Activated naive CD8-positive, alpha-beta T cell (primary cell): ENCODE data around the gene MDH2.
A peak's percentile ranks its signal among the peaks of the same experiment; 100 is the strongest.
"Not testable (repeated sequence)": the region's sequence is repeated elsewhere in the genome, so short reads cannot be mapped to it uniquely, and the experiment has no call there.

Source experiments
- H3K27ac Mint-ChIP-seq: one replicate; pipeline ENCODE4 v1.8.0; 2021; ENCODE audit warnings: mixed read lengths
- H3K27me3 Mint-ChIP-seq: one replicate; pipeline ENCODE4 v1.8.0; 2021; ENCODE audit warnings: mixed read lengths
- H3K36me3 Mint-ChIP-seq: one replicate; pipeline ENCODE4 v1.8.0; 2021; ENCODE audit warnings: mixed read lengths
- H3K4me1 Mint-ChIP-seq: one replicate; pipeline ENCODE4 v1.8.0; 2021; ENCODE audit warnings: low read depth, mixed read lengths
- H3K4me3 Mint-ChIP-seq: one replicate; pipeline ENCODE4 v1.8.0; 2021; ENCODE audit warnings: mild to moderate bottlenecking, mixed read lengths
- H3K9me3 Mint-ChIP-seq: one replicate; pipeline ENCODE4 v1.8.0; 2021; ENCODE audit warnings: low read depth, mixed read lengths

Gene MDH2

GRCh38 chr7:76023002-76023401 lies 24.9 kb upstream of the MDH2 start:
- H3K4me3 Mint-ChIP-seq, result no peak overlapping the region
- H3K27ac Mint-ChIP-seq, result no peak overlapping the region
- H3K9me3 Mint-ChIP-seq, result no peaks in the 10 kb centered on the region
- peaks cover 21% of the 10 kb centered on the region for H3K36me3 Mint-ChIP-seq
- no peaks in the 10 kb centered on the region for H3K27me3 Mint-ChIP-seq
- peaks cover 9% of the 10 kb centered on the region for H3K4me1 Mint-ChIP-seq

DNA sequence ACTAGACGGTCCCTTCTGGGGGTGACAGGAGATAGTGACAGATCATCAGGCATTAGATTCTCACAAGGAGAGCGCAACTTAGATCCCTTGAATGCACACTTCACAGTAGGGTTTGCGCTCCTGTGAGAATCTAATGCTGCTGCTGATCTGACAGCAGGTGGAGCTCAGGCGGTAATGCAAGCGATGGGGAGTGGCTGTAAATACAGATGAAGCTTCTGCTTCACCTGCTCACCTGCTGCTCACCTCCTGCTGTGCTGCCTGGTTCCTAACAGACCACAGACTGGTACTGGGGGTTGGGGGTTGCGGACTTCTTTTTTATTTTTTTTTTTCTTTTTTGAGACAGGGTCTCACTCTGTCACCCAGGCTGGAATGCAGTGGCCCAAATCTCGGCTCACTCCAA lies 18.2 kb upstream of the MDH2 start:
- not testable (repeated sequence) for H3K27me3 Mint-ChIP-seq, H3K9me3 Mint-ChIP-seq, H3K36me3 Mint-ChIP-seq, H3K4me1 Mint-ChIP-seq, H3K27ac Mint-ChIP-seq, H3K4me3 Mint-ChIP-seq

DNA sequence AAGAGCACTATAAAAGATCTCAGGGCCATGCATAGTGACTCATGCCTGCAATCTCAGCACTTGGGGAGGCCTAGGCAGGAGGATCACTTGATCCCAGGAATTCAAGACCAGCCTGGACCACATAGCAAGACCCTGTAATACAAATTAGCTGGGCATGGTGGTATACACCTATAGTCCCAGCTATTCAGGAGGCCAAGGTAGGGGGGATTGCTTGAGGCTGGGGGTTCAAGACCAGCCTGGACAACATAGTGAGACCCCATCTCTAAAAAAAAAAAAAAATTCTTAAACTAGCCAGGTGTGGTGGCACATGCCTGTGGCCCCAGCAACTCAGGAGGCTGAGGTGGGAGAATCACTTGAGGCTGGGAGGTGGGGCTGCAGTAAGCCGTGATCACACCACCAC lies 15.9 kb upstream of the MDH2 start:
- H3K27me3 Mint-ChIP-seq, result no peaks in the 10 kb centered on the region
- peaks cover 3% of the 10 kb centered on the region for H3K4me1 Mint-ChIP-seq
- H3K9me3 Mint-ChIP-seq, result no peaks in the 10 kb centered on the region
- no peak overlapping the region for H3K27ac Mint-ChIP-seq
- peaks cover 7% of the 10 kb centered on the region for H3K36me3 Mint-ChIP-seq
- no peak overlapping the region for H3K4me3 Mint-ChIP-seq

DNA sequence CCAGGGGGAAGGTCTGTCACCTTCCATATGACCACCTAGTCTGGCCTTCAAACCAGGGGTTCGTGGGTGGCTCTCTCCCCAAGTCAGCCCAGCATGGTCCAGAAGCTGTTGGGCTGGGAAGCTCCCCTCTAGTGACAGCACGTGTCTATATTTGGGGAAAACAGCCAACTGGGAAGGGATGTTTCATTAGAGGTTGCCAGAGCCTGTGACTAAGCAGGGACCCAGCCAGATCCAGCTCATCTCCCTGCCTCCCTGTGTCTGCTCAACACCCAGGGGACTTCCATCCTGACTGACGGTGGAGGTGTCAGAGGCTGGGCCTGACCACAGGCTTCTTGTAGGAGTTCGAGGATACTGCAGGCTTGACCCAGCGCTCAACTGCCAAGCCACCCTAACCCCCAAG lies 10.6 kb upstream of the MDH2 start:
- Mint-ChIP-seq H3K36me3 (peaks cover 2% of the 10 kb centered on the region), H3K27ac (no peak overlapping the region), H3K9me3 (no peaks in the 10 kb centered on the region), H3K27me3 (no peaks in the 10 kb centered on the region), H3K4me3 (no peak overlapping the region), H3K4me1 (peaks cover 10% of the 10 kb centered on the region)

GRCh38 chr7:76040126-76040525 lies 7.8 kb upstream of the MDH2 start:
- H3K4me1 Mint-ChIP-seq, result peaks cover 16% of the 10 kb centered on the region
- no peak overlapping the region for H3K4me3 Mint-ChIP-seq
- no peaks in the 10 kb centered on the region for H3K27me3 Mint-ChIP-seq
- no peak overlapping the region for H3K27ac Mint-ChIP-seq
- H3K36me3 Mint-ChIP-seq, result no peaks in the 10 kb centered on the region
- no peaks in the 10 kb centered on the region for H3K9me3 Mint-ChIP-seq

DNA sequence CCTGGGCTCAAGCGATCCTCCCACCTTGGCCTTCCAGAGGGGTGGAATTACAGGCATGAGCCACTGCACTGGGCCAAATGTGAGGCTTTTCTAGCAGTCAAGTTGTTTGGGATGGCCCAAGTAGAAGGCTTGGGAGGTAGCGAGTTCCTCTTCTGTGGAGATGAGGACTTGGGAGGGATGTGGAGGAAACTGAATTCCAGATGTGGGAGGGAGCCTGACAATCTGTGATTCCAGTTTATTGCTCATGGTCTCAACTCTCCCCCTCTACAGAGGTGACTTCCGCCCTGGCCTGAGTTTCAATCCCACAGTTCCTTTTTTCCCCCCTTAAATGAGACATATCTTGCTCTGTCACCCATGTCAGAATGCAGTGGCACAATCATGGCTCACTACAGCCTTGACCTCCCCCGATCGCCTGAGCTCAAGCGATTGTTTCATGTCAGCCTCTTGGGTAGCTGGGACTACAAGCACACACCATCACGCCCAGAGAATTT lies 3.5 kb upstream of the MDH2 start:
- no peak overlapping the region for H3K4me3 Mint-ChIP-seq
- no peak overlapping the region for H3K27ac Mint-ChIP-seq
- no peaks in the 10 kb centered on the region for H3K27me3 Mint-ChIP-seq
- H3K4me1 Mint-ChIP-seq, result peaks cover 32% of the 10 kb centered on the region
- H3K9me3 Mint-ChIP-seq, result no peaks in the 10 kb centered on the region
- peaks cover 6% of the 10 kb centered on the region for H3K36me3 Mint-ChIP-seq

DNA sequence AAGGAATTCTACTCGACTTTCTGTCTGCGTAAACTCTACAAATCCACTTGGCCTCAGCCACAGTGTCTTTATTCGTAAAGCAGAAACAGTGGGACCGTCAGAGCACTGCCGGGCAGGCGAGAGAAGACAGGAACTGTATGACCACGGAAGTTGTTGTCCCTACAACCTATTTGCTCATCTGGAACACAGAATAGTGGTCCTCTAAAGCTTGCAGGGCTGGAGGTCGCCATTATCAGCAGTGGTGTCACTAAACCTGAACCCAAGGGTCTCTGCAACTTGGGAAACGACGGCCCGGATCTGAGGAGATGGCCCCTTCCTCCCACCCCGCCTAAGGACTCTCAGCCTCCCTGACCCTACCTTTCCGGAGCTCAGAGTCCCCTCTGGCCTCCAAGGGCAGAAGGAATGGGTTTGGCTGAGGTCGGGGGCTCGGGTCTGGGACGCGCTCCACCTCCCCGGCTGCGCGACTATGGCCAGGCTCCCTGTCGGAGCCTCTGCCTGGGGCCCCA lies 548 bp upstream of the MDH2 start:
- peaks cover 47% of the 10 kb centered on the region for H3K4me1 Mint-ChIP-seq
- no peaks in the 10 kb centered on the region for H3K27me3 Mint-ChIP-seq
- H3K4me3 Mint-ChIP-seq, result peak overlapping the region; percentile 99
- H3K27ac Mint-ChIP-seq, result peak overlapping the region; percentile 97
- no peaks in the 10 kb centered on the region for H3K9me3 Mint-ChIP-seq
- peaks cover 15% of the 10 kb centered on the region for H3K36me3 Mint-ChIP-seq

DNA sequence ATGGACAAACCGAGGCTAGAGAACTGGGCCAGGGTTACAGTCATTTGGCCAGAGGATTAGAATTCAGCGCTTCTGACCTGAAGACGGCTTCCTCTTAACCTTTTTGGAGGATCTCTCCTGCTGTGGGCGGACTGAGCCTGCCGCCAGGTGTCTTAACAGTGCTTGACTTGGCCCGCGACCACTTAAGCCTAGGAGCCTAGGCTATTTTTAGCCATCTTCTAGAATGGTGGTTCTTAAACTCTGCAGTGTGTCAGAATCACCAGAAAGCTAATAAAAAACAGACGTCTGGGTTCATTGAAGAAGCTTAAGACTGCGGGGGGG lies 722 bp downstream of the MDH2 start:
- peaks cover 15% of the 10 kb centered on the region for H3K36me3 Mint-ChIP-seq
- H3K27me3 Mint-ChIP-seq, result no peaks in the 10 kb centered on the region
- no peaks in the 10 kb centered on the region for H3K9me3 Mint-ChIP-seq
- H3K27ac Mint-ChIP-seq, result peak overlapping the region; percentile 98
- H3K4me1 Mint-ChIP-seq, result peaks cover 49% of the 10 kb centered on the region
- peak overlapping the region; percentile 99 for H3K4me3 Mint-ChIP-seq

DNA sequence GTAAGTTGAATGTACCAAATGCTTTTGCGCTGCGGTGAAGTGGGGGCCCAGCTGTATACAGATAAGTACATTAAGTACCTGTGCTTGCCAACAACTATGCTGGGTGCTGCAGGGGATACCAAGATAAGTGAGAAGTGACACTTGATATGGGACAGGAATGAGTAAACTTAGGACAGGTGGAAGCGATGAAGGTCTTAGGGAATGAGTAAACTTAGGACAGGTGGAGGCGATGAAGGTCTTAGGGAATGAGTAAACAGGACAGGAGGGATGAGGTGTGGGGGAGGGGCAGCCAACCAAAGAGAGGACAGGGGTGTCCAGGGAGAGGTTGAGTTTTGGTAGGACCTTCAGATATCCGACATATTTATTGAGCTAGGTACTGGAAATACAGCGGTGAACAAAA lies 1.4 kb downstream of the MDH2 start:
- Mint-ChIP-seq H3K27ac (peak overlapping the region; percentile 98), H3K4me1 (peaks cover 48% of the 10 kb centered on the region), H3K36me3 (peaks cover 15% of the 10 kb centered on the region), H3K9me3 (no peaks in the 10 kb centered on the region), H3K4me3 (peak overlapping the region; percentile 99), H3K27me3 (no peaks in the 10 kb centered on the region)

DNA sequence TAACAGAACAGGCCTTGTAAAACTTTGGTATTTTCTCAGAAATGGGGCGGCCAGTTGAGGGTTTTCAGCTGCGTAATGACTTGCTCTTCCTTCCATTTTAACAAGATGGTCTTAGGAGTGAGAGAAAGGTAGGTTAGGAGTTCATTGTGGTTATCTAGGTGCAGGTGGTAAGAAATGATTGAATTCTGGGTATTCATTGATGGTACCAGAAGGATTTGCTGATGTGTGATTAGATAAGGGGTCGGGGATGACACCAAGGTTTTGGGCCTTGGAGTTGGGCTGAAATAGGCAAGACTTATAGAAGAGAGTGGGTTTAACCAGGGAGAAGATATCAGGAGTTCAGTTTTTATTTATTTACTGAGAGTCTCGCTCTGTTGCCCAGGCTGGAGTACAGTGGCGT lies 2.6 kb downstream of the MDH2 start:
- peaks cover 15% of the 10 kb centered on the region for H3K36me3 Mint-ChIP-seq
- H3K27ac Mint-ChIP-seq, result peak overlapping the region; percentile 80
- H3K4me1 Mint-ChIP-seq, result peaks cover 39% of the 10 kb centered on the region
- H3K9me3 Mint-ChIP-seq, result no peaks in the 10 kb centered on the region
- no peaks in the 10 kb centered on the region for H3K27me3 Mint-ChIP-seq
- peak overlapping the region; percentile 99 for H3K4me3 Mint-ChIP-seq

DNA sequence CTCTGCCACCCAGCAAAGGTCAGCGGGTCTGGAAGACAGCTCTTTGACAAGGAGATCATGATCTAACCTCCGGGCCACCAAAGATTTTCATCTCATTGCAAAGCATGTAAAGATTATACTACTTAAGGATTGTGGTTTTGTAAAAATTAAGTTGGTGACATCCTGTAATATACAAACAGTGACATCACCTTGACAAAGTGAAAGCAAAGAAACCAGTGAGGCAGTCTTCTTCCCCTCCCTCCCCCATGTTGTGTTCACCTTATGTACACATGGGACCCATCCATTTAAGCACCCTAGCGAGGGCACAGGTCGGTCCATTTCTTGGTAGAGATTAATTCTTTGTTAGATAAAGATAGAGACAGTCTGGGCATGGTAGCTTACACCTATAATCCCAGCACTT lies 3.9 kb downstream of the MDH2 start:
- Mint-ChIP-seq H3K4me1 (peaks cover 33% of the 10 kb centered on the region), H3K4me3 (no peak overlapping the region), H3K27me3 (no peaks in the 10 kb centered on the region), H3K36me3 (peaks cover 15% of the 10 kb centered on the region), H3K27ac (peak overlapping the region; percentile 61), H3K9me3 (no peaks in the 10 kb centered on the region)

- H3K4me1 Mint-ChIP-seq, result peaks cover 33% of the 10 kb centered on the region
Measured at GRCh38 chr7:76052681-76053080, 4.8 kb downstream of the MDH2 start.

DNA sequence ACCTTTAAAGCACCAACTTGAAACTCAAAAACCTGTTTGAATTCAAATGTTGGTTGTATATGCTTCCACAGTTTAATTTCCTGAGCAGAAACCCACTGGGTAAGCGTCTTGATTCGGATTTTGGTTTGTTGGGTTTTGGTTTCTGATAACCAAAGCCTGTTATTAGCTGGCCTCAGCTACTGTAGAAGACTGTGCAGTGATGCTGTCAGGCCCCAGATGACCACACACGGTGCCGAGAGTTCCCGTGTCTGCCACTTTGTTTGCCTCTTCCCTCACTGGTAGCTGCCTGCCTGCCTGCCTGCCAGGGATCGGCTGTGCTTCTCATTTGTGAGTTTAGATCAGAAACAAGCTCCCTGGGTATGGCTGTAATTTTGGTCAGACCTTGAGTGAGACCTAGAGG lies 5.6 kb downstream of the MDH2 start:
- Mint-ChIP-seq H3K27ac (no peak overlapping the region), H3K4me3 (no peak overlapping the region), H3K36me3 (peaks cover 15% of the 10 kb centered on the region), H3K27me3 (no peaks in the 10 kb centered on the region), H3K9me3 (no peaks in the 10 kb centered on the region), H3K4me1 (peaks cover 31% of the 10 kb centered on the region)

More at GRCh38 chr7:76052681-76053080, 4.8 kb downstream of the MDH2 start:
- H3K4me3 Mint-ChIP-seq, H3K9me3 Mint-ChIP-seq, H3K27me3 Mint-ChIP-seq: not testable (repeated sequence)
- Mint-ChIP-seq H3K27ac (peak overlapping the region; percentile 6), H3K36me3 (peaks cover 15% of the 10 kb centered on the region)

DNA sequence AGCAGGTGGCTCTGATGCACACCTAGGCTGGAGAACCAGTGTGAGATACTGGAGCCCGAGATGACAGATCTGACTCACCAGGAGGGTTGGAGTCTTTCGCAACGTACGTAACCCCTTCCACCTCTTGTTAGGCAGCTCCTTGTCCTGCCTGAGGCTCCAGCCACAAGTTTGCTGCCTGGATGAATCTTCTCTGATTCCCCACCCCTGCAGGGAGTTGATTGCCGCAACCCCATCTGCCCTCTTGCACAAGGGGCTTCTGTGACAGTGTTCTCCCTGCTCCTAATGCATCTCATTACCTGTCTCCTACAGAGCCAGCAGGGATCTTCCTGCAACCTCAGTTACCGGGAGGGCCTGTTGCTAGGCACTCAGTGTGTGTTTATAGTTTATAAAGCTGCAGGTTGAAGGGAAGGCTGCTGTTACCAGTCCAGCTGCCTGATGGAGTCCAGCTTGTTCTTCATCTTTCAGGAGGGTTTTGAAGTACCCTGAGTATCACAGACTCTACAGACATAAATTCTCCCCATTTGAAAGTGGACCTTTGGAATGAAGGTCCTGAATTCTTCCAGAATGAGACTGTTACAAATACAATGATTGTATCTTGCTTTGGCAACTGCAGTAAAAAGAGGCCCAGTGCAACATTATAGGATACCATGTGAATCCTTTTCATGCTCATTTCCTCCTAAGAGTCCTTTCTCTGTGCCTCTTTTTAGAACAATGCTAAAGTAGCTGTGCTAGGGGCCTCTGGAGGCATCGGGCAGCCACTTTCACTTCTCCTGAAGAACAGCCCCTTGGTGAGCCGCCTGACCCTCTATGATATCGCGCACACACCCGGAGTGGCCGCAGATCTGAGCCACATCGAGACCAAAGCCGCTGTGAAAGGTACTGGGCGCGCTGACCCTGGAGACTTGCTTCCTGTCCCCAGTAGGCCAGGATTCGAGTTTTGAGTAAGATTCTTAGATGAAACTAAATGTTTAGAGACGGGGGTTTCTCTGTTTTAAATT lies 6.5 kb downstream of the MDH2 start:
- Mint-ChIP-seq H3K4me1 (peaks cover 26% of the 10 kb centered on the region), H3K9me3 (no peaks in the 10 kb centered on the region), H3K27ac (no peak overlapping the region), H3K27me3 (no peaks in the 10 kb centered on the region), H3K36me3 (peaks cover 9% of the 10 kb centered on the region), H3K4me3 (no peak overlapping the region)

DNA sequence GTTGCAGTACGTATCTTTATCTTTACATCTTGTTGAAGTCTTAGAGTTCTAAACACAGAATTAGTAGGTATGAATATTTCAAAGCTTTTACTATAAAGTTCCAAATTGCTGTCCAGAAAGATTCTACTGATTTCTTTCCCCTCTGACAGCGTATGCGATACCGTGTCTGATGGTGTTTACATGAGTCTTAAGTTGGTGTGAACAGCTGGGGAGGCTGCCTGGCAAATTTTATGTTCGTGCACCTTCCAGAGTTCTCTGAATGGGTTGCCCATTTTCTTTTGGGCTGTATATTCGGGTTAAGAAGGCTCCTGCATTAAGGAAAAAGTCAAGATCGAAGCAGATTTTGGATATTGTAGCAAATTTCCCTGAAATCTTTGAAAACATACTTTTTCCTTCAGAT lies 8.3 kb downstream of the MDH2 start:
- peaks cover 14% of the 10 kb centered on the region for H3K4me1 Mint-ChIP-seq
- H3K4me3 Mint-ChIP-seq, result no peak overlapping the region
- peaks cover 3% of the 10 kb centered on the region for H3K36me3 Mint-ChIP-seq
- H3K9me3 Mint-ChIP-seq, result no peaks in the 10 kb centered on the region
- no peaks in the 10 kb centered on the region for H3K27me3 Mint-ChIP-seq
- no peak overlapping the region for H3K27ac Mint-ChIP-seq
